CD4-positive, alpha-beta T cell treated with Interleukin-1 beta for 1 hour (primary cell): ENCODE data around the gene FIG4.
A peak's percentile ranks its signal among the peaks of the same experiment; 100 is the strongest.
"Not testable (repeated sequence)": the region's sequence is repeated elsewhere in the genome, so short reads cannot be mapped to it uniquely, and the experiment has no call there.

Experiments
- DNase-seq, 2 donors: peaks; one replicate each; pipeline ENCODE4 v3.0.0-alpha.2; 2020 to 2022

The FIG4 gene

DNA sequence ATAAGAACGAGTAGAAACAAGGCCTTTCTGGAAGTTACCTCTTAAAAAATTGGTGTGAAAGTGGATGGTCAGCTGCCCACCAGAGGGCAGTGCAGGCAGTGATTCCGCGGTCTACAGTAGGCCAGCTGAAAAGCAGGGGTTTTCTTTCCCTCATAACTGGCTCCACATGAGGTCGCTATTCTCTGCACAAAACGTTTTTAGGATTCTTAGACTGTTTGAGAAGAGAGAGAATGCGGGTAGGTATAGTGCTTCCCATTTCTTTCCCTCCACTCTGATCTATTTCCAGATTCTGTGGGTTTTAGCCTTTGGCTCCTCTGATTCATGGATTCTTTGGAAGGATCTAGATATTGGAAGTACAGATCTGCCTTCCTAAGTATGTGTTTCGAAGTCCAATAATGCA, 14.2 kb downstream of the FIG4 start:
- peak; percentile 80 for DNase-seq

DNA sequence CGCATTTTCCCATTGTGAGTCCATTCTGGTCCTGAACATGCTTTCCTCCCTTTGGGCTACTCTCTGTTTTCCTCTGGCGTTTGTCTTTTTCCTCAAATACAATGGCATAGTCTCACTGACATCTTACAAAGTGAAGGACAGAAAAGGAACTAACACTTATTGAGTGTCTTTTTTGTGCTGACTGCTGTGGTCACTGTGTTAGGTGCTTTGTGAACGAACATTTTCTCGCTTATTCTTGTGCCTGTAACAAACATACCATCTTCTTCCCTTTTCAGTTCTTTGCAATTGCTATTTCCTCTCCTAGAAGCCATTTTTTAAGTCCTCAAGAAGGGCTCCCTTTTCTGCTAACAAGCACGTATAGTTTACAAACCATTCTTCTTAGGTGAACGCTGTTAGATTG, 15.4 kb downstream of the FIG4 start:
- DNase-seq = no peak

DNA sequence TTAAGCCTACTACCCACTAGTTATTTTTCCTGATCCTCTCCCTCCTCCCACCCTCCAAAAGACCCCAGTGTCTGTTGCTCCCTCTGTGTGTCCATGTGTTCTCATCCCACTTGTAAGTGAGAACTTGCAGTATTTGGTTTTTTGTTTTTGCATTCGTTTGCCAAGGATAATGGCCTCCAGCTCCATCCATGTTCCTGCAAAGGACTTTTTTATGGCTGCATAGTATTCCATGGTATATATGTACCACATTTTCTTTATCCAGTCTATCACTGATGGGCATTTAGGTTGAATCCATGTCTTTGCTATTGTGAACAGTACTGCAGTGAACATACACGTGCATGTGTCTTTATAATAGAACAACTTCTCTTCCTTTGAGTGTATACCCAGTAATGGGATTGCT, 17.0 kb downstream of the FIG4 start:
- DNase-seq = not testable (repeated sequence)

DNA sequence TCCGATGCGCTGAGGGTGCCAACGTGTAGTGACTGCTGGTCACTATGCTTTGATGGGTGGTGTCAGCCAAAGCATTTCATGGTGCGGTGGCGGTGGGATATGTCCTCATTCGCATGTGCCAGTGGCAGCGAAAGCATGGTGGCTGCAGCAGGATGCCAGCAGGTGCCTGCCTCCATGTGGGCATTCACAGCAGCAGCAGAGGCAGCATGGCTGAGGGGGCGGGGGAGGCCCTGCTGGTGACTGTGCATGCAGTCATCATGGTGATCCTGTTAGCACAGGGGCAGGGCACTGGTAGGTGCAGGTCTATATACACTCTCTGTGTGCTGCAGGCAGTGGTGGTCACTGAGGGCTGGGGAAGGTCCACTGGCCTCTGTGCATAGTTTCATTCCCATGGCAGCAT, 22.0 kb downstream of the FIG4 start:
- DNase-seq = no peak

DNA sequence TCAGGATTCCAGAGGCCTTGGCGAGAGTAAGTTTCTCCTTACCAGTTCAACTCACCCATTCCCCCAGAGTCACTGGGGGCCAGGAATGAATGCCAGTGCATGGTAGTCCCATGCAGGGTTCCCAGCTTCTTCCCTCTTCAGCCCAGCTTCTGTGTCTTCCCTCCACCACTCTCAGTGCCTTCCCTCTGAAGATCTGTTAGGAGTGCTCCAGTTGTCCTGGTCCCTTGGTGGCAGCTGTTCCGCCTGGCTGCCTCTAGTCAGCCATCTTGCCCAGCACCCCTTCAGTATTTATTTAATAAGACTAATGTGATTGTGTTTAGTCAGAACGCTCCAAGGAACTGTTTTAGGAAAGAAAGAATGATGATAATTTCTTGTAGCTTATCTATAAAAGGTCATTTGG, 23.1 kb downstream of the FIG4 start:
- DNase-seq = no peak

DNA sequence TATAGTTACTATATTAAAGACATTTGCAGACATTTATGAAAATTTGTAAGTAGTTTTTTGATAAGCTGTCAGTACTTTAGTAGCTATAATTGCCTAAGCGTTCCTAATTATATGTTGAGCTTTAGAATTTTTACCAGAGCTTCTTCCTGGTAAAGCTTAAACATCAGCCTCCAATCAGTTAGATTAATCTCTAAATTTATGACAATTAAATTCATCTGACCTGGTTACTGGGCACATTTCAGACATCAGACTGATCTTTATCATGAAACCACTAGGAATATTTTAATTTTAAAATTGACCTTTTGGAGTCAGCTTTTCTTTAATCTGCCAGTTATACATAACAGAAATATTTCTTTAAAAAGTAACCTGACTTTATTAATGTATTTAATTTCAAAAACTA, 23.5 kb downstream of the FIG4 start:
- no peak for DNase-seq

DNA sequence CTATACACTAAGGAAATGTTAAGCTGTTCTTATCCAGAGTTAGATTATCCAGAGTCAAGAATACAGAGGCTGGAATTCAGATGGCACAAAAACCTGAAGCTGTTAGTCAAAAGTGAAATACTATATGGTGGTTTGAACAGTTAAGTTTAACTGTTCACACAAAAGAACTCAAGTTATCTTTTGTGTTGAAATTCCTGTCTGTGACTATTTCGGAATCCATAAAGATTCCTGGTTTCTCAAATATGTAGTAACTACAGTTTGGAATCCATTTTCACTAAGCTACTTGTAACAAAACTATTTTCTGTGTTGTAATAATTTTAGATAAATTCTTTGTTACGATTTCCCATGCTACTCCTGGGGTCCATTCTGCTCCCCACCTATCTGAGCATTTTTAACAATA, 24.5 kb downstream of the FIG4 start:
- no peak for DNase-seq

DNA sequence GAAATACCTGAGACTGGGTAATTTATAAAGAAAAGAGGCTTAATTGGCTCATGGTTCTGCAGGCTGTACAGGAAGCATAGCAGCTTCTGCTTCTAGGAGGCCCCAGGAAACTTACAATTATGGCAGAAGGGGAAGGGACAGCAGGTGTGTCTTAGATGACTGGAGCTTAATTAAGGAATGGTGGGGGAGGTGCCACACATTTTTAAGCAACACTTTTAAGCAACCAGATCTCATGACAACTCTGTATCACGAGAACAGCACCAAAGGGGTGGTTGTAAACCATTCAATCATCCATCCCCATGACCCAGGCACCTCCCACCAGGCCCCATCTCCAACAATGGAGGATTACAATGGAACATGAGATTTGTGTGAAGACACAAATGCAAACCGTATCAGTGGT, 26.9 kb downstream of the FIG4 start:
- DNase-seq = no peak

DNA sequence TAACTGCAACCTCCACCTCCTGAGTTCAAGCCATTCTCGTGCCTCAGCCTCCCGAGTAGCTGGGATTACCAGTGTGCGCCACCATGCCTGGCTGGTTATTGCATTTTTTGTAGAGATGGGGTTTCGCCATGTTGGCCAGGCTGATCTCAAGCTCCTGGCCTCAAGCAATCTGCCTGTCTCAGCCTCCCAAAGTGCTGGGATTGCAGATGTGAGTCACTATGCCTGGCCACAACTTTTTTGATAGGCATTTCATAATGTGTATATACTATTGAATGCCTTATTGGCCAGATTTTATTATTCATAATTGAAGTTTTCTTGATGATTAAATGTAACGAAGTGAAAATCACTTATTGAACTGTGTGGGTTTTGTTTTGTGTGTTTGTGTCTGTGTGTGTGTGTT, 27.9 kb downstream of the FIG4 start:
- no peak for DNase-seq

DNA sequence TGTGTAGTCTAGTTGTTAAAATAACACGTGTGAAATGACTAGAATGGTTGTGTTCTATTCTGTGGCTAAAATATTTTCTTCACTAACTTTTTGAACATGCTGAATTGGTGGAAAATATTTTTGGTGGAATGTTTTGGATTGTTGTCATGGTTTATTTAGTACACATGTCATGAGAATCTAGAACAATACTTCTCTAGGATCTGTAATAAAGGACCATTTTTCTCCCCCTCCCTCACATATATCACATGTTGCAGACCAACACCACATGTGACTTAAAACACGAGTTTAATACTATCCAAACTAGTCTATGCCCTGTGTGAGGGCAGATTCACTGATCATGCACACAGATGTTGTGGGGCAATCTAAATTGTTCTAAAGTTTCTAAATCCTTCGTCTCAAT, 29.2 kb downstream of the FIG4 start:
- DNase-seq = no peak

DNA sequence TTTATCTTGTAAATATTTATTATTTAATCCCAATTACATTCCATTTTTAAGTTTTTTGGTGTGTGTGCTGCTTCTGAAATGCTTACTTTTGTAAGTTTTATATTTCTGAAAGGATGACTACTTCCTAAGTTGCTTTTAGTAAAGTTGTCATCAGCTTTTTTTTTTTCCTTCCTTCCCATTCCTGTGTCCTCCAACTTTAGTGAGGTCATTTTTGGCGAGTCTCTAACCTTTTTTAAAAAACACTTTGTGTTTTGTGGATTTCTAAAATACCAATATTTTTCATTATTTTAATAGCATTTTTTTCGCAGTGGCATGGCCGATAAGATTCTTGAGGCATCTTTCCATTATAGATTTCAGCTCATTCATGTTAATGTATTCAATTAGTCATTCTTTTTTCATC, 30.9 kb downstream of the FIG4 start:
- no peak for DNase-seq

DNA sequence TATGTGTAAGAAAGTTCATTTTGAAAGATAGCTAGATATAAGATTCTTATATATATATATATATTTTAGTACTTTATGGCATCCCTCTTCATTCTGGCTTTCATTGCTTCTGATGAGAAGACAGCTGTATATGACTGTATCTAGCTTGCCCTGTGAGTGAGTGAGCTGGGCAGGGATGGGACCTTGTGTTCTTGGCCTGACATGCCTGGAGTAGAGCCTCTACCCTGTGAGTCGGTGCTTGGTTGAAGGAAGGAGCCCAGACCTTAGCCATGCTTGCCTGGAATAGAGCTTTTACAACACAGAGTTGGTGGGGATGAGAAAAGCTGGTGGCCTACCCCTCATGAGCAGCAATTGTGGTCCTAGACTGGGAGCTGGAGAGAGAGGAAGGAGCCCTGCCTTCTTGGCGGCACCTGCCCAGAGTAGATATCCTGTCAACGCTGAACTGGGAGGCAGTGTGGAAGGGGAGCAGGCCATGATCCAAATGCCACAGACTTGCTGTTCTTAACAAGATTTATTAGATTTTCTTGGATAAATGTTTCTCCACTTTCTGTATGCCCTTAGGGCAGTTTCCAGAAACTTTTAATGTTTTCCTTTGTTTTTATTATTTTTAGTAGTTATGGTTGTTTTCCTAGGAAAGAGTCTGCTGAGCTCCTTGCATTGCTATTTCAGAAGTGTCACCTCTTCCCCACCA, 31.6 kb downstream of the FIG4 start:
- no peak for DNase-seq

DNA sequence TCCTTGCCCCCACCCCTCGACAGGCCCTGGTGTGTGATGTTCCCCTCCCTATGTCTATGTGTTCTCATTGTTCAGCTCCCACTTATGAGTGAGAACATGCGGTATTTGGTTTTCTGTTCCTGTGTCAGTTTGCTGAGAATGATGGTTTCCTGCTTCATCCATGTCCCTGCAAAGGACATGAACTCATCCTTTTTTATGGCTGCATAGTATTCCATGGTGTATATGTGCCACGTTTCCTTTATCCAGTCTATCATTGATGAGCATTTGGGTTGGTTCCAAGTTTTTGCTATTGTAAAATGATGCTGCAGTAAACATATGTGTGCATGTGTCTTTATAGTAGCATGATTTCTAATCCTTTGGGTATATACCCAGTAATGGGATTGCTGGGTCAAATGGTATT, 34.2 kb downstream of the FIG4 start:
- DNase-seq = not testable (repeated sequence)

DNA sequence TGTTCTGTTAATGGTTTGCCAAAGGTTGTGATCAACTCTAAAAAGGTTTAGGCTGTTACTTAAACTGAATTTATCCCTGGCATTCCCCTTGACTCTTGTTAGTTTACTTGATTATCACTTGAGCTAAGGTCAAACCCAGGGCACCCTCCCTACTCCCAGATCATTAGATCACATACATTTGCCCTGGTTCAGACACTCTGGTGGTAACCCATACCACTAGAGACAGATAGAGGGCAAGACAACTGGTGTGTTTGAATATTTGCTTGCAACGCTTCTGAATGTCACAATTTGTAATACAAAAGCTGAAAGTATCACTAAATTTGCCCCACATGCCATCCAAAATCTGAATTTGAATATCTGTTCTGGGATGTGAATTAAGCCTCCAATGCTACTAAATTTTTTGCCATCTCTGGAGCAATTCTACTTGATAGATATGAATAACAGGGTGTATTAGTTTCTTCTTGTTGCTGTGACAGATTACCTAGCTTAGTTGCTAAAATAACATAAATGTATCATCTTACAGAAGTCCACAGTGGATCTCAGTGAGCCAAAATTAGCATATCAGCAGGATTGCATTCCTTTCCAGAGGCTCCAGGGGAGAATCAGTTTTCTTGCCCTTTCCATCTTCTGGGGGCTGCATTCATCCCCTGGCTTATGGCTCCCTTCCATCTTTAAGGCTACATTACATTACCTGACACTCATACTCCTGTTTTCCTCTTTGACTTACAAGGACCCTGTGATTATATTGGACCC, 45.4 kb downstream of the FIG4 start:
- DNase-seq = no peak

DNA sequence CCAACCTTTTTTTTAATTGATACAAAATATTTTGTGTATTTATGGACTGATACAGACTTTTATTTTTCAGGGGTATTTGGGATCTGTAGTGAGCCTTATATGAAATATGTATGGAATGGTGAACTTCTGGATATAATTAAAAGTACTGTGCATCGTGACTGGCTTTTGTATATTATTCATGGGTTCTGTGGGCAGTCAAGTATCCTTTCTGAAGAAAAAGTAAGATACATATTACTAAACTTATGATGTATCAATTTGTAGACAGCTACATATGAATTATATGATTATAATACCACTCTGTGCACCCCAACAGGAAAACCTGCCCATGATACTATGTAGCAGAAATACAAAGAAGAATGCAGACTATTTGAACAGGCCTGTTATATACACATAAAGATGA, 47.2 kb downstream of the FIG4 start:
- no peak for DNase-seq

DNA sequence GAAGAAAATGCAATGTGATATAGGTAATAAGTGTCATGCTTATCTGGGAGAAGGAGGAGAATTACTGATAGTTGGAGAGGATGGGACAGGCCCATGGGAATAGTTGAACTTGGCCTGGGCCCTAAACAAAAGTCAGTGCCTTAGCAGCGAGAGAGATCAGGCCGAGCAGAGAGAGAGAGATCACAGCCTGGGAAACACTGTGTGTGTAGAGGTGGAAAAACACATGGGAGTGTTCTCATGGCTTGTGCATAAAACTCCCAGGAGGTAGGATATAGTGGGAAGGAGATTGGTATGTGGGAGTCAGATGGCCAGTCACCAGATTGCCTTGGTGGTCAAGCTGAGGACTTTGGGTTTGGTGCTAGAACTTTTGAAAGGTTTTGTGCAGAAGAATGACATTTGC, 47.6 kb downstream of the FIG4 start:
- DNase-seq = no peak

DNA sequence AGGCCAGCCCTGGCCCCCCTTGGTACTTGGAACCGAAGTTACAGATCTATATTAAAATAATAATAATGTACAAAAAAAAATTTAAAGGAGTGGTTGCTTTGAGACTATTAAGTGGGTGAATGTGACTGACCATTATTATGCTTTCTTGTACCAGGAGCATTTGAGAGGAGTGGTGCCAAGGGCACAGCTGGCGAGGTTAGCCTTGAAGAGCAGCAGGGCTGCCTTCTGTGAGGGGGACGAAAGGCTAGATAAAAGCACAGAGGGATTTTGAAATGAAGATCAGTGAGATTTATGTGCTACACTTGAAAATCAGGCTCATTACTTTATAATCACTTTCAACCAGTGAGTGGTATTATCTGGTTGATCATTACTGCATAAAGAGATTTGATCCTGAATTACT, 48.6 kb downstream of the FIG4 start:
- no peak for DNase-seq

DNA sequence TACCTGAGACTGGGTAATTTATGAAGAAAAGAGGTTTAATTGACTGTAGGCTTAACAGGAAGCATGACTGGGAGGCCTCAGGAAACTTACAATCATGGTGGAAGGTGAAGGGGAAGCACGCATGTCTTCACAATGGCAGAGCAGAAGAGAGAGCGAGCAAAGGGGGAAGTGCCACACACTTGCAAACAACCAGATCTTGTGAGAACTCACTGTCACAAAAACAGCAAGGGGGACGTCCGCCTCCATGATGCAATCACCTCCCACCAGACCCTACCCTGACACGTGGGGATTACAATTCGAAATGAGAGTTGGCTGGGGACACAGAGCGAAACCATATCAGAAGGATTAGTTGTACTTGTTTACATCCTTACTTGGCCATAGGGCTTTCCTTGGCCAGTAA, 49.7 kb downstream of the FIG4 start:
- peak in 1 of 2 donors; percentile 9 for DNase-seq

DNA sequence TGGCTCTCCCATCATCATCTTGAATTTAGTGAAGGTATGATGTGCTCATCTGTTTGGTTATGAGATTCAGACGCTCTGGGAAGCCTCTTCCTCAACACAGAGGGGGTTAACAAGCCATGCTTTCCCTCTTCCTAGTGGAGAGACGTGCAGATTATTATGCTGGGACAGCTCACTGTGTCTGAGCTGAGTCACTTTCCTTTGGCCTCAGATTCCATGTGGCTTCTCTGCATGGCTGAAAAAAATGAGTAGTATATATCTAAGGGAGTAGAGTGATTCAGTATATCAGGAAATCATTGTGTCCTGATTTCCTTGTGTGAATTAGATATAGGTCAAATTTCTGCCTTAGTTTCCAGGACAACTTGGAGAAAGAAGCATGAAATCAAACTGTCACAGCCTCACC, 52.6 kb downstream of the FIG4 start:
- DNase-seq = no peak

DNA sequence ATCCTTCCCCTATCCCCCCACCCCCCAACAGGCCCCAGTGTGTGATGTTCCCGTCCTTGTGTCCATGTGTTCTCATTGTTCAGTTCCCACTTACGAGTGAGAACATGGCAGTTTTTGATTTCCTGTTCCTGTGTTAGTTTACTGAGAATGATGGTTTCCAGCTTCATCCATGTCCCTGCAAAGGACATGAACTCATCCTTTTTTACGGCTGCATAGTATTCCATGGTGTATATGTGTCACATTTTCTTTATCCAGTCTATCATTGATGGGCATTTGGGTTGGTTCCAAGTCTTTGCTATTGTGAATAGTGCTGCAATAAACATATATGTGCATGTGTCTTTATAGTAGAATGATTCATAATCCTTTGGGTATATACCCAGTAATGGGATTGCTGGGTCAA, 53.7 kb downstream of the FIG4 start:
- not testable (repeated sequence) for DNase-seq

DNA sequence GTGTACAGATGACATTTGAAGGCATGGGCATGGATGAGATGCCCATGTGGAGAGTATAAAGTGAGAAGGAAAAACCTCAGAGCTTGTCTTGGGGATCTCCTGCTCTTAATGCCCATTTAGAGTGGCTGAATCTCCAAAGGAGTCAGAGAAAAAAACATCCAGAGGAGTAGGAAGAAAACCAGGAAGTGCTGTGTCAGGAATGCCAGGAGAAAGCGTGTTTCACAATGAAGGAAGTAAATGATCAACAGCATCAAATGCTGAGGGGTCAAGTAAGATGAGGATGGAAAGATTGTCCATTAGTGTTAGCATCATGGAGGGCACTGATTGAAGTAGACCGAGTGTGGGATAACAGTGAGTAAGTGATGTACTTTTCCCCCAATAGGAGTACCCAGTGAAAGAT, 56.1 kb downstream of the FIG4 start:
- no peak for DNase-seq

DNA sequence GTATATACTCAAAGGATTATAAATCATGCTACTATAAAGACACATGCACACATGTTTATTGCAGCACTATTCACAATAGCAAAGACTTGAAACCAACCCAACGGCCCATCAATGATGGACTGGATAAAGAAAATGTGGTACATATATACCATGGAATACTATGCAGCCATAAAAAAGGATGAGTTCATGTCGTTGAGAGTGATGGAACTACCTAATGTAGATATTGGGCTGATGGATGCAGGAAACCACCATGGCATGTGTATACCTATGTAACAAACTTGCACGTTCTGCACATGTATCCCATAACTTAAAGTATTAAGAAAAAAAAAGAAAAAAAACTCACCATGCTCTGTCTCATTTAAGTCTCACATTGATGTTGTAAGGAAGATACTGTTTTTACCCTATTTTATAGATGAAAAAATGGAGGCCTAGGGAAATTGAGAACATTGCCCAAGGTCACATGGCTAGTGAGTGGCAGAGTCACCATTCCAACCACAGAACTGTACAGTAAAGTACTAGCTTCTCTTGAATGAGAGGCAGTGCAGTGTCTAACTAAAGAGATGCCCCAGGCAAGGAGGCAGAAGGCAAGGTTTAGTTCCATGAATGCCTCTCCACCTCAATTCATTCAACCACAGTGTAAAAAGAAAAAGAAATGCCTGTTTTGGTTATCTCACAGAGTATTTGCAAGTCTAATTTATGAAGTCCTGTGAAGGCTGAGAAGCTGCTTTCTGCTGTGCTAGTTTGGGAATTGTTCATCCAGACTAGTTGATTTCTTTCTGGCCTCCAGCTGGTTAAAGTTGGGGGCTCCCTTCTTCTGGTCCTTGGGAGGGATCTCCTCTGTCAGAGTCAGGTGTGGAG, 68.2 kb downstream of the FIG4 start:
- no peak for DNase-seq

DNA sequence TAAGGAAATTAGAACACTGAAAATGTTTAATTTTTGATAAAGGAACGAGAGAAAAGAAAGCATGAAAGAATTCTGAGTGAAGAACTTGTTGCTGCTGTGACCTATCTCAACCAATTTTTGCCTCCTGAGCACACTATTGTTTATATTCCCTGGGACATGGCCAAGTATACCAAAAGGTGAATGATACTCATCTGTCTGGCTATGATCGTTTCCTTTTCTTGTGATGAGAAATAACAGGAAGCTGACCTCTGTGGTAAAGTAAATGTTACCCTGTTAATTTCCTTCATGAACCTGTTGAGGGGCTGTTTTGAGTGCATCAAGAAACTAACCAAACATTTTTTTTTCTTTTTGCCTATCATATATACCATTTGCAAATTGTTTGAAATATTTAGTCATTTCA, 69.1 kb downstream of the FIG4 start:
- DNase-seq = no peak

DNA sequence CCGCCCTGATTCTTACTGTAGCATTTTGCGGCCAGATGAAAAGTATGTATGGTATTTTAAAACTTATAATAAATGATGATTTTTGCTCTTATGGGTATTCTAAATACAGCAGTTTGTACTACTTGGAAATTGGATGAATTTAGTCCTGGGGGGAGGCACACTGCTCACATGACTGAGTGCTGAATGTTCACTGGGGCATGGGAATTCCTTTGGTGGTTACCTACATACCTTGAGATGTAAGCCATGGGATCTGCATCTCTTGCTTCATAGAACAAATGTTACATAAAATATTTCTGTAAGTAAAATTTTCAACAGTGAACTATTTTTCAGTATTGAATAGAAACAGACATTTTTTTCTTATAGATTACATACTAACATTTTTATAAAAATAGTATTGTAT, 71.1 kb downstream of the FIG4 start:
- no peak for DNase-seq
